NAMALWA (cell line): ENCODE results near the gene ASTL.

Experiments
- DNase-seq: peaks from one replicate; pipeline ENCODE4 v3.0.0-alpha.2; 2015; ENCODE audit warnings: low spot score

Gene ASTL

GRCh38 chr2:96159084-96159830 is 21.0 kb upstream of the ASTL start:
- no peak for DNase-seq

- no peak for DNase-seq
These were observed 20.2 kb upstream of the ASTL start for GRCh38 chr2:96158554-96158940.

- no peak for DNase-seq
These were observed 19.6 kb upstream of the ASTL start for GRCh38 chr2:96157649-96158553.

- DNase-seq: peak; percentile 82
These were observed 18.8 kb upstream of the ASTL start for GRCh38 chr2:96156926-96157648.

DNA sequence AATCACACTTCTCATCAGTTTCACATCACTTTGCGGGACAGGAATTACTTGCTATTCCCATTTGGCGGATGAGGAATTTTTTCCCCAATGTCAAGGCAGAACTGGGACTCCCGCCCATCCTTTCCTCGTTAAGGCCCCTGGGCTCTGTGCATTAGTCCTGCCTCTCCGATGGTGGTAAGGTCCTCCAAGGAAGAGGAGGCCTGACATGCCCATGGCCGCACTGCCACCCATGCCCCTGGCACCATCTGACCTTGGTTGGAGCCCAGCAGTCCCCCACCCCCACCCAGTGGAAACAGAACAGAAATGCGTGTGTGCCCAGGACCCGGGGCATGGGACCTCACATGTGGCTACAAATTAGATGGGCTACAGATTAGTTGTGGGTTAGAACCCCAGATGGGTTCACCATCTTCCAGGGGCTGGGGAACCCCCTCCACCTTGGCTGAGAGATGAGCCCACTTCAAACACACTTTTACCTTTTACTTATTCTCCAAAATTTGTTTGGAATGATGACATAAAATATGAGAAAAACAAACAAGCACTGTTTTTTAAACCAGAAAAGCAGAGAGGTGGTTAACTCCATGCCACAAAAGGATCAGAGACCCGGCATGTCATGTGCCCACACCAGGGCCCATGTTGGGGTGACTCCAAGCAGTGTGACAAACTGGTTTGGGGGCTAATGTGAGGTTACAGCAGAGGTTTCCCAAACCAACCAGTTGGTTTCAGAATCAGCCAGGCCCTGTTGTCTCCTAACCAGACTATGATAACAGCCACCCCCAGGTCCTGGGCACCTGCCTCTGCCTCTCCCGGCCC is 17.9 kb upstream of the ASTL start:
- no peak for DNase-seq

DNA sequence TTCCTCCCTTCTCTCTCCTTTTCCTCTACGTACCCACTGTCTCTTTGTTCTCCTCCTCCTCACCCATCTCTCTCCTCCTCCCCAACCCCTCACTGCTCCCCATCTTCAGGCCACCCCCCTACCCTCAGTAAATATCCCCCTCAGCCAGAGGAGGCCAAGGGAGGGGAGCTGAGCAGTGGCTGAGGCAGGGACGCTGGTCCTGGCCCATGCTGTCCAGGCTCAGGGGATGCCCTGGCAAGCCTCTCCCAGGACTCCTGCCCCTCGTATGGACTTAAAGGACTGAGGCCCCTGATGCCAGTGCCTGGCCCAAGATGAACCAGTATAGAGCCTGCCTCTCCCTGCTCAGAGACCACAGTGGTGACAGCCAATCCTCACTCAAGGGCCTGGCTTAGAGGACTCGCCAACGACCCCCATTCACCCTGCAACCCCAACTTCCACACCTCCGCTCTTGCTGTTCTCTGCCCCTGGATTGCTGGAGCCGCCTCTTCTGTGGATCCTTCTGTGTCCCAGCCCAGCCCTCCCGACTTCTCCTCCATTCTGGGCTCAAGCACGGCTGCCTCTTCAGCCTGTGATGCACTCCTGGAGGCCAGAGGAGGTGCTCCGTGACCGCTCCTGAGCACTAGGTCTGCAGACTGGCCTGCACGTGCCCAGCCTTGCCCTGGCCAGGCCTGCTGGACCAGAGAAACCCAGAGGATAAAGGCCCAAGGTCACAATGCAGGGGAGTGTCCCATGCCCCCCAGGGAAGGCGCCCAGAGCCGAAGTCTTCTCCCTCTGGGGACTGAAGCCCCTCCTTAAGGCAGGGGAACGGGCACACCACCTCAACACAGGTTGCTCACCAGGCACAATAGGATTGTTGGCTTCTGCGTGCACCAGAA is 16.4 kb upstream of the ASTL start:
- no peak for DNase-seq

GRCh38 chr2:96153991-96154431 is 15.7 kb upstream of the ASTL start:
- DNase-seq: no peak

DNA sequence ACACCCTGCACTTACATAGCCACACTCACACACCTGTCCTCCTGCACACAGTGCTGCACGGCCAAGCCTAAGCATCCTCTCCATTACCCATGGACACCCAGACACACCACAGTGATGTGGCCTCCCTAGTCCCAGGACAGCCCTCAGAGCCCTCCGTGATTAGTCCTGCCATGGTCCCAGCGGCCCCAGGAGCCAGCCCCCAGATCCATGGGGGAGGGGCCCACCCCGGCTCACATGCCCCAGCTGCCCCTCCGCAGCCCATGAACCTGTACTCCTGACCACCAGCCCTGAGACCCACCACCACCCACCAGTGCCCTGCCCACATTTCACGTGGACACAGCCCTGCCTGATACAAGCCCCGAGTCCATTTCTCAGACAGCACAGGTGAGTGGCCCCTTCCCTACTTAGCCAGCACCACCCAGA is 15.0 kb upstream of the ASTL start:
- DNase-seq: no peak

- DNase-seq: no peak
These were observed 14.2 kb upstream of the ASTL start for GRCh38 chr2:96152304-96153161.

DNA sequence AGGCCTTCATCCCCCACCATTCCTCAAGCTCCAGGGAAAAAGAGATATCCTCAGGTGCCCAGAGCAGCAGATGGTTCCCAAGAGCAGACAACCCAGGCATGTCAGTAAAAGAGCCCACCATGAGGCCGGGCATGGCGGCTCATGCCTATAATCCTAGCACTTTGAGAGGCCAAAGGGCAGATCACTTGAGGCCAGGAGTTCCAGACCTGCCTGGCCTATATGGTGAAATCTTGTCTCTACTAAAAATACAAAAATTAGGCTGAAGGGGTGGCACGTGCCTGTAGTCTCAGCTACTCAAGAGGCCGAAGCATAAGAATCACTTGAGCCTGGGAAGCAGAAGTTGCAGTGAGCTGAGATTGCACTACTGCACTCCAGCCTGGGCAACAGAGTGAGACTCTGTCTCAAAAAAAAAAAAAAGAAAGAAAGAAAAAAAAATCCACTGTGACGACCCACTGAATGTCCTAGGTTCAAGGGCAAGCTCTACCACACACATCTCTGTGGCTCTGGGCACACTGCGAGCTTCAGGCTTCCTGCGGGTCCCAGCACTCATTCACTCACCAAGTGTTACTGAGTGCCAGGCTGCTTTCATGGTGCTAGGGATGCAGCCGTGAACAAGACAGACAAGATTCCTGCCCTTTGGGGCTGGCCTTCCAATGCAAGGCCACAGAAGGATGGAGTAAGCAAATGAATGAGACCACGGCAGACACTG is 13.4 kb upstream of the ASTL start:
- no peak for DNase-seq

- DNase-seq: no peak
These were observed 12.7 kb upstream of the ASTL start for GRCh38 chr2:96150791-96151594.

- DNase-seq: no peak
These were observed 11.8 kb upstream of the ASTL start for GRCh38 chr2:96150007-96150640.

DNA sequence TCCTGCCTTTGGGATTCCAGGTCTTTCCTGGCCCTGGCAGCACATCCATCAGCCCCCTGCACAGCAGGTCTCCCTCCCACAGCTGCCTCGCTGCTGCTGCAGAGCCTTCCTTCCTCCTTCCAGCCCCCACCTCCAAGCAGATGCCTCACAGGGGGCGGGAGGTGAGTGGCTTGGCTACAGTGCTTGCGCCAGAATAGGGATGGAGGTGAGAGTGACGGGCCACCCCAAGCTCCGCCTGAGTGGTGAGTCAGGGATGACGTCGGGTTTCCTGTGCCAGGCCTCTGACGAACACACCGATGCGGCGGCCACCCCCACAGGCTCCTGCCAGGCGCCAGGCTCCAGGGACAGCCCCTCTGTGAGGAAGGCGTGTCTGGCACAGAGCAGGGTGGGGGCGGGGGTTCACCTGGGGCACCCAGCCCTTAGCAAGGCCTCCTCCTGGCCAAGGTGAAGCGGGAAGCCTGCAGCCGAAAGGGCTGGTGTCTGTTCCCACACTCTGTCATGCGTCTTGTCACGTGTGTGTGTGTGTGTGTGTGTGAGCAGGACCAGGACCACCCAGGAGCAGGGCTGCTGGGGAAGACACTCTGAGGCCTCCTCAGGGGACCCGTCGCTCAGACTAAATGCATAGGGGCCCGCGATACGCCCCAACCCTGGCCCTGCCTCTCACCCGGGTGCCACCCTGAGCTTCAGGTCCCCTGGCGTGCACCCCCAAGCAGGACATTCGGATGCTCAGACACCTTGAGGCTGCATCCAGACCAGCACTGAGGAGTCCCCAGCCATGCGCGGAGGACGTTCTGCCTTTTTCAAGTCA is 10.3 kb upstream of the ASTL start:
- DNase-seq: peak; percentile 90

DNA sequence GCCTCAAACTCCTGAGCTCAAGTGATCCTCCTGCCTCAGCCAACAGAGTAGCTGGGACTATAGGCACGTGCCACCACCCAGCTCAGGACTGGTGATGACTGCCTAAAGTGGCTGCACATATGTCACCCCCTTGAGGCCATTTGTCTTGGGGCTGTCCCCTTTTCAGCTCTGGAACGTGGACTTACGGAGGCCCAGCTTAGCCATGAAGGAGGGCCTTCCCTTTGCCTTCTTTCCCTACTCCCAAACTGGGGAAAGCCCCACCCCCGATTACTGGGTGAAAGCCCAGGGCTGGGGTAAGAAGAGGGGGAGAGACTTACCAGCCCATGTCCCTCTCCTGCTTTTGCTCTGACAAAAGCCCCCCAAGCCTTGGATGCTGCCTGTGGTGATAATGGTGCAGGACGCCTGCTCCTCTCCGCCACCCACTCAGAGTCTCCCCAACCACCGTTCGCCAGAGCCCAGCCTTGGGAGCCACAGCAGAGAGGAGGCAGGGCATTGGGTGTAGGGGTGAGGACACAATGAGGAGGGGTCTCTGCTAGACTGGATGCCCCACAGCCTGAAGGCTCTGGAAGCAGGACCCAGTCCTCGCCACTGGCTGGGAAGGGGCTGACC is 9.4 kb upstream of the ASTL start:
- DNase-seq: peak; percentile 55

DNA sequence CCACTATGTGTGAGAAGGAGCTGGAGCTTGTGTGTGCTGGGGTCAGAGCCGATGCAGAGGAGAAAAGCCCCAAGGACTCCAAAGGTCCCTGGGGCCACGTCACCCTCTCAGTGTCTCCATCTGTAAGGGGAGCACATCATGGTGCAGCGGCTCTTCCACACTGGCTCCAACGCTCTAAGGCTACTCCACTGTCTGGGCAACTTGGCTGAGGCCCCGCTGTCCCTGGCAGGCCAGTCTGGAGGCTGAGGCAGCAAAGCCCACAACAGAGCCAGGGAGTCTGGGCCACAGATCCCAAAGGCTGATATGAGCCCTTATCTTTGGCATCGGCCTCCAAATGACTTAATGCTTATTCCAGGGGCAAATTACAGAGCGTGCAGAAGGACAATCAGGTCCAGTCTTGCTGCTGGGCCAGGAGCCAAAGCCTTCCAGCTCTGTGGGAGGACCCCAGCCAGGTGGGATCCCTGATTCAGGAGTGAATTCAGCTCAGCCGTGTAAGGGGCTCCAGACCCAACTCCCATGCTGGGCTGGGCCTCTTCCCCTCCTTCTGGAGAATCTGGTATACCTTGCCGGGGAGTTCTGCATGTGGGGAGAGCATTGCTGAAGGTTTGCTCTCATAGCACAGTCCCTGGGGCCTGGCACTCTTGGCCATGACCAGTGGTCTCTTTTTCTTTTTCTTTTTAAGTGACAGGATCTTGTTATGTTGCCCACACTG is 8.7 kb upstream of the ASTL start:
- DNase-seq: no peak
